ENCODE results near the gene TMEM115.
A peak's percentile ranks its signal among the peaks of the same experiment; 100 is the strongest.

Gene TMEM115

DNA sequence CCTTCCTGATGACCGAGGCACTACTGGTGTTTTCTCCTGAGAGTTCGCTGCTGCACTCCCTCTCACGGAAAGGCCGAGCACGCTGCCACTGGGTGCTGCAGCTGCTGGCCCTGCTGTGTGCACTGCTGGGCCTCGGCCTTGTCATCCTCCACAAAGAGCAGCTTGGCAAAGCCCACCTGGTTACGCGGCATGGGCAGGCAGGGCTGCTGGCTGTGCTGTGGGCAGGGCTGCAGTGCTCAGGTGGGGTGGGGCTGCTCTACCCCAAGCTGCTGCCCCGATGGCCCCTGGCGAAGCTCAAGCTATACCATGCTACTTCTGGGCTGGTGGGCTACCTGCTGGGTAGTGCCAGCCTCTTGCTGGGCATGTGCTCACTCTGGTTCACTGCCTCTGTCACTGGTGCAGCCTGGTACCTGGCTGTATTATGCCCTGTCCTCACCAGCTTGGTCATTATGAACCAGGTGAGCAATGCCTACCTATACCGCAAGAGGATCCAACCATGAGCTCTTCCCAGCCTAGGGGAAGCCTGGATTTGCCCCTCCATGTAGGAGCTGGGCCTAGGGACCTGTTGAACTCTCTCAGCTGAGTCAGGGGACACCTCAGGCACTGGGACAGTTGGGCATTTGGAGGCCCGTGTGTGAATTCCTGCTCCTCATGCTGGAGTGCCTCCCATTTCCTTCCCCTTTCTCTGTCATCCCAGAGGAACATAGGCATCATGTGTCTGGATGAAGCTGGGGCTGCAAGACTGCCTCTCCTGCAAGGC, 5.9 kb downstream of the TMEM115 start:
- DNase-seq (ENCODE audit: low spot score): no peak

DNA sequence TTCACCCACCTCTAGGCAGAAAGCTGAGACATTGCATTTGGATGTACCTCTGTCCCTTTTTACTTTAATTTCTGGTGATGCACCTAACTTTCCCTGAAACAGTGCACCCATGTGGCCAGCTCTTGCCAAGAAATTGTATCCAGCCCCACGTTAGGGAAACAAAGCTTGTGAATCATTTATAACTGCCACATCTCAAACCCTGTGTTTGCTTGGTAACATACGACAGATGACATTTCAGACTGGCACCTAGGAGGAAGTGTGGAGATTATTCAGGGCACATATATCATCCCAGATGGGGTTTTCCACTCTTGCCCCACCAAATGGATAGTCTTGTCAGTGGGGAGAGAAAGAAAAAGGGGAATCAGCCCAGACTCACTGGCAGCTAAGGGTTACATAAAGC, 6.5 kb downstream of the TMEM115 start:
- DNase-seq (ENCODE audit: low spot score): no peak

- no peak for DNase-seq (ENCODE audit: low spot score)
Measured at GRCh38 chr3:50351323-50351697, 8.0 kb downstream of the TMEM115 start.

- DNase-seq (ENCODE audit: low spot score): peak; percentile 97
Measured at GRCh38 chr3:50350527-50351322, 8.6 kb downstream of the TMEM115 start, which contains the start of the genes CYB561D2 and NPRL2. CYB561D2 (plus strand) TSS chr3:50350862; CDS start chr3:50351434, 572 bp downstream. NPRL2 (minus strand) TSS chr3:50350775; CDS start chr3:50350652, 123 bp downstream.

GRCh38 chr3:50350213-50350526, 9.2 kb downstream of the TMEM115 start:
- DNase-seq (ENCODE audit: low spot score): no peak

DNA sequence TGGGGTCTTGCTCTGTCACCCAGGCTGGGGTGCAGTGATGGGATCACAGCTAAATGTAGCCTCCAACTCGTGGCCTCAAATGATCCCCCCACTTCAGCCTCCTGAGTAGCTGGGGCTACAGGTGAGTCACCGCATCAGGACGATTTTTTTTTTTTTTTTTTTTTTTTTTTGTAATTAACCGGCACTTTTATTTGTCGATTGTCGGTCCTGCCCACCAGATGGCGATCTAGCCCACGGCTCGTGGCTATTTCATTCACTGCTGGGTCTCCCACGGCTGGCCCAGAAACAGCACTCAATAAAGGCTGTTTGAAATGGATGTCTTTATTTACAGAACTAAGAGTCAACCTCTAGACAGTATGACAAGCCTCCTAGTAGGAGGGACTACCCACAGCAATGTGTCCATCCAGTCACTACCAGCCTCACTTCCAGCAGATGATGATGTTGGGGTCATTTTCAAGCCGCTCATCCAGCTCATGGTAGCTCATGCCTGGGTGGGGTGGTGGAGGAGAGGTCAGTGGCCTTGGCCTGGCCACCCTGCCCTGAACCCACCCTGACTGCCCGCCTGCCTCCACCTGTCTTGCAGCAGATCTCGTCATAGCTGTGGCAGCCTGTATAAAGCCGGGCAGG, 12.0 kb downstream of the TMEM115 start:
- DNase-seq (ENCODE audit: low spot score): peak; percentile 68

GRCh38 chr3:50345586-50346234, 13.6 kb downstream of the TMEM115 start, which contains the start of gene ZMYND10:
ZMYND10 (minus strand) TSS chr3:50345732; CDS start chr3:50345579, 153 bp downstream.
- DNase-seq (ENCODE audit: low spot score): peak; percentile 95

- no peak for DNase-seq (ENCODE audit: low spot score)
Measured at GRCh38 chr3:50345008-50345407, 14.3 kb downstream of the TMEM115 start.

- DNase-seq (ENCODE audit: low spot score): no peak
Measured at GRCh38 chr3:50342813-50343633, 16.3 kb downstream of the TMEM115 start.

- no peak for DNase-seq (ENCODE audit: low spot score)
Measured at GRCh38 chr3:50341996-50342650, 17.2 kb downstream of the TMEM115 start.

GRCh38 chr3:50341537-50341936, 17.8 kb downstream of the TMEM115 start:
- DNase-seq (ENCODE audit: low spot score): no peak

- DNase-seq (ENCODE audit: low spot score): peak; percentile 81
Measured at GRCh38 chr3:50340448-50341329, 18.6 kb downstream of the TMEM115 start, which contains the start of gene RASSF1. RASSF1 (minus strand) TSS chr3:50340836; CDS start chr3:50340805, 31 bp downstream.

DNA sequence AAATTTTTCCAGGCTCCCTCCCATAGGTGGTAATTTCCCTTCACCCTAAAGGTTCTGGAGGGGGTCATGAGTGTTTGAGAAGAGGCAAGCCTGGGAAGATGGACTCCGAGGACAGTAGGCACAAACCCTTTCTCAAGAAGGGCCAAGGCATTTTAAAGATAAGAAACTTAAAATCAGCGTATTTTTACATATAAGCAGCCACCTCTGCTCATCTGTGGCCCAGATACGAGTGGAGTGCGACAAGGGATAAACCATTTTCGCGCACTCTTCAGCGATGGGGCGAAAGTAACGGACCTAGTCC, 19.2 kb downstream of the TMEM115 start:
- DNase-seq (ENCODE audit: low spot score): no peak

DNA sequence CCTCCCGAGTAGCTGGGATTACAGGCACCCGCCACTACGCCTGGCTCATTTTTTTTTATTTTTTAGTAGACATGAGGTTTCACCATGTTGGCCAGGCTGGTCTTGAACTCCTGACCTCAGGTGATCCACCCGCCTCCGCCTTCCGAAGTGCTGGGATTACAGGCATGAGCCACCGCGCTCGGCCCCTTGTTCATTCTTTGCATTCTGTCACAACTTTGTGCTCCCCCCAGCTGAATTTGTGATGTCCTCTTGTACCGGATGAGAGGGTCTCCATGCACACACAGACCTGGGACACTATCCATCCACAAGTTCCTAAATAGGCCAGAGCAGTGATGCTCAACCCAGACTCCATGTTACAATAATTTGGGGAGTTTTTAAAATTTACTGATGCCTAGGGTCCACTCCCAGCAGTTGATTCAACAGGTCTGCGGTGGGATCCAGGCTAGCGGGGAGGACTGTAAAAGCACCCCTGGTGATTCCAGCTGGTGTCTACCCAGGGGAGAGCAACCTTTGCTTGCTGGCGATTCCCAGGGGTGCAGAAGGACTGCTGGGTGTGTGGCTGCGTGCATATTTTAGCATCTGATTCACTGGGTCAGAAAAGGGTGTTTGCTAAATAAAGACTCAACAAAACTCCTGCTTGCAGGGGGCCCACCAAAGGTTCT, 19.7 kb downstream of the TMEM115 start:
- no peak for DNase-seq (ENCODE audit: low spot score)

GRCh38 chr3:50338965-50339364, 20.4 kb downstream of the TMEM115 start:
- DNase-seq (ENCODE audit: low spot score): no peak

DNA sequence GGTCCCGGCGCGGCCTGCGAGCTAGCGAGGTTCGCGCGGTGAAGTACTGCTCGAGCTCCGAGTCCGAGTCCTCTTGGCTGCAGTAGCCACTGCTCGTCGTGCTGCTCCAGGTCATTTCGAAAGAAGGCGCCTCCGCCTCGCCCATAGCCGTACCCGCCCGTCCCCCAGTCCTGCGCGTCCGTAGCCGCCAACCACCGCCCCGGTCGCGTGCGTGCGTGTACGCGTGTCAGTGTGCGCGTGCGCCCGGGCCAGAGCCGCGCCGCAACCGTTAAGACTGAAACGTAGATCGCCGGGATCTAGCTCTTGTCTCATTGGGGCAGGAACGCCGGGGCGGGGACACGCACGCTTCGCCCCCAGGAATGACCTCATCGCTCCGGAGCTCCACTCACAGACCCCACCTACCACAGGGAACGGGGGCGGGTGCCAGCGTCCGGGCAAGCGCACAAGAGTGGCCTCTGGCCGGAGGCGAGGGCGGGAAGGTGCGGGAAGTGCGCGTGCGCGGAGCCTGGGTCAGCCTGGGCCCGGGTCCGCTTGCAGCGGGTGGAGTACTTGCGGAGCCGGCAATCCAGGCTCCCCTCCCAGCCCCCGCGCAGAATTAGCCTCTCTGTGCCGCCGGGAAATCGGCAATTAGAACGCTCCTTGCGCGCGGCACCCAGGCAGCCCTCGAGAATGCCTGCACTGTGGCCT, 22.0 kb downstream of the TMEM115 start:
- peak; percentile 99 for DNase-seq (ENCODE audit: low spot score)

- DNase-seq (ENCODE audit: low spot score): no peak
Measured at GRCh38 chr3:50336452-50337174, 22.7 kb downstream of the TMEM115 start.

Measured in AG20443 (cell line).